WTC11 (cell line): ENCODE measurements around the gene G6PC3. TPM values are rescaled to one million over a fixed set of nuclear protein-coding genes. Genes with fewer than 3 reads are reported as not detected.
"Not testable (repeated sequence)": the region's sequence is repeated elsewhere in the genome, so short reads cannot be mapped to it uniquely, and the experiment has no call there.

ENCODE experiments used
- ATAC-seq: fragments of 200-7000 bp; cut with Tn5 transposase; 2 replicates; pipeline ENCODE4 v1.10.0; 2021; ENCODE audit warnings: mild to moderate bottlenecking, moderate library complexity
- CTCF ChIA-PET: fragments of 300-600 bp; sonication (Branson Sonifier 250); formaldehyde crosslinking; loops from one replicate; lab custom pipeline; 2021; ENCODE audit warnings: antibody characterized with exemption; lab: Charles Lee
- POLR2A ChIA-PET: fragments of 350-600 bp; sonication (Branson Sonifier 250); formaldehyde crosslinking; loops from one replicate; lab custom pipeline; 2021; ENCODE audit warnings: antibody characterized with exemption; lab: Charles Lee
- DNase-seq: peaks from one replicate; pipeline ENCODE4 v3.0.0; 2021; ENCODE audit warnings: low spot score
- H3K27ac Mint-ChIP-seq: 2 replicates; pipeline ENCODE4 v1.8.0; 2021; ENCODE audit warnings: mixed read lengths
- H3K27me3 Mint-ChIP-seq: 2 replicates; pipeline ENCODE4 v1.8.0; 2021; ENCODE audit warnings: low read depth, mild to moderate bottlenecking, moderate library complexity, mixed read lengths
- H3K36me3 Mint-ChIP-seq: 2 replicates; pipeline ENCODE4 v1.8.0; 2021; ENCODE audit warnings: mixed read lengths
- H3K4me1 Mint-ChIP-seq: 2 replicates; pipeline ENCODE4 v1.8.0; 2022; ENCODE audit warnings: mixed read lengths
- H3K4me3 Mint-ChIP-seq: 2 replicates; pipeline ENCODE4 v1.8.0; 2021; ENCODE audit warnings: mild to moderate bottlenecking, moderate library complexity, mixed read lengths
- H3K9me3 Mint-ChIP-seq: 2 replicates; pipeline ENCODE4 v1.8.0; 2021; ENCODE audit warnings: mixed read lengths
- AFF4 ChIP-seq: sonication (generic); formaldehyde crosslinking; IDR thresholded peaks from 2 replicates; pipeline ENCODE4 v1.8.1; 2023; ENCODE audit warnings: mild to moderate bottlenecking, missing genetic modification reagents, borderline replicate concordance
- ETV6 ChIP-seq: sonication (generic); formaldehyde crosslinking; IDR thresholded peaks from 2 replicates; pipeline ENCODE4 v1.8.1; 2022; ENCODE audit warnings: mild to moderate bottlenecking, missing genetic modification reagents
- HMGXB4 ChIP-seq: sonication (generic); formaldehyde crosslinking; IDR thresholded peaks from 2 replicates; pipeline ENCODE4 v1.8.1; 2023; ENCODE audit warnings: mild to moderate bottlenecking, moderate library complexity, missing genetic modification reagents
- JAZF1 ChIP-seq: fragments of 250-450 bp; sonication (Bioruptor Pico); IDR thresholded peaks from 2 replicates; pipeline ENCODE4 v1.9.0; 2021; ENCODE audit warnings: moderate library complexity, mild to moderate bottlenecking, inconsistent platforms
- PREB ChIP-seq: sonication (generic); formaldehyde crosslinking; IDR thresholded peaks from 2 replicates; pipeline ENCODE4 v1.8.1; 2022; ENCODE audit warnings: mild to moderate bottlenecking, missing genetic modification reagents, moderate library complexity, borderline replicate concordance
- PRRX2 ChIP-seq: fragments of 250-450 bp; sonication (Bioruptor Pico); IDR thresholded peaks from 2 replicates; pipeline ENCODE4 v1.8.0; 2021; ENCODE audit warnings: mild to moderate bottlenecking
- ZMAT4 ChIP-seq: fragments of 250-450 bp; sonication (Bioruptor Pico); IDR thresholded peaks from 2 replicates; pipeline ENCODE4 v1.9.0; 2021; ENCODE audit warnings: mild to moderate bottlenecking
- ZNF263 ChIP-seq: sonication (generic); formaldehyde crosslinking; IDR thresholded peaks from 2 replicates; pipeline ENCODE4 v1.8.1; 2022; ENCODE audit warnings: low read depth, mild to moderate bottlenecking, moderate library complexity, missing genetic modification reagents
- total RNA-seq: library from RNA; stranded (reverse); gene quantifications from 3 replicates; pipeline ENCODE4 v1.2.3, GENCODE V29; 2021

G6PC3 gene
- total RNA-seq, 1 experiment from 2014 or later, result 121 TPM

- ChIA-PET CTCF (interaction anchor here (0.6 to 5.7 kb wide), 7 partner anchors 9 to 114 kb away, joined by 3 to 116 read pairs (median 5); no protein-coding TSS in a partner anchor), POLR2A (no interaction called here)
- H3K4me3 Mint-ChIP-seq, result no peak overlapping the region
- no peaks in the 10 kb centered on the region for H3K9me3 Mint-ChIP-seq
- no peaks in the 10 kb centered on the region for H3K27me3 Mint-ChIP-seq
- H3K4me1 Mint-ChIP-seq, result peaks cover 70% of the 10 kb centered on the region
- no peak for ATAC-seq
- peak overlapping the region; percentile 80 for H3K27ac Mint-ChIP-seq
- TF ChIP-seq AFF4 (CRISPR knock-in tag), result no peak
- no peak for TF ChIP-seq ETV6 (CRISPR knock-in tag)
- TF ChIP-seq JAZF1 (CRISPR knock-in tag), result no peak
- TF ChIP-seq ZMAT4 (CRISPR knock-in tag), result no peak
- TF ChIP-seq, all 79 proteins: peak for 0
- no peak for DNase-seq
- H3K36me3 Mint-ChIP-seq, result no peaks in the 10 kb centered on the region
These were observed 48.5 kb downstream of the G6PC3 start for GRCh38 chr17:44119062-44119461.

- H3K27ac Mint-ChIP-seq, result peak overlapping the region; percentile 53
- peaks cover 72% of the 10 kb centered on the region for H3K4me1 Mint-ChIP-seq
- no peak overlapping the region for H3K4me3 Mint-ChIP-seq
- no peaks in the 10 kb centered on the region for H3K36me3 Mint-ChIP-seq
- no peaks in the 10 kb centered on the region for H3K27me3 Mint-ChIP-seq
- CTCF ChIA-PET, result interaction anchor here (1.1 to 5.7 kb wide), 5 partner anchors 20 to 50 kb away, joined by 3 to 116 read pairs (median 9); partner anchors contain the start of gene ASB16
- no peaks in the 10 kb centered on the region for H3K9me3 Mint-ChIP-seq
- no peak for ATAC-seq
- TF ChIP-seq PREB (CRISPR knock-in tag) (no peak), HMGXB4 (no peak)
- POLR2A ChIA-PET, result no interaction called here
- DNase-seq, result no peak
These were observed 49.3 kb downstream of the G6PC3 start for GRCh38 chr17:44119798-44120197.

GRCh38 chr17:44120281-44120680 is 49.7 kb downstream of the G6PC3 start:
- H3K4me3 Mint-ChIP-seq, POLR2A ChIA-PET, H3K27ac Mint-ChIP-seq, ATAC-seq, H3K36me3 Mint-ChIP-seq, H3K27me3 Mint-ChIP-seq, H3K9me3 Mint-ChIP-seq, DNase-seq: not testable (repeated sequence)
- CTCF ChIA-PET, result interaction anchor here (0.6 to 5.0 kb wide), 8 partner anchors 21 to 900 kb away, joined by 3 to 32 read pairs (median 4); partner anchors contain the start of gene ASB16
- H3K4me1 Mint-ChIP-seq, result peaks cover 68% of the 10 kb centered on the region

- ATAC-seq (no peak), DNase-seq (no peak)
- TF ChIP-seq ZNF263, result no peak
- TF ChIP-seq PRRX2 (CRISPR knock-in tag), result no peak
- Mint-ChIP-seq H3K4me1 (peaks cover 61% of the 10 kb centered on the region), H3K36me3 (no peaks in the 10 kb centered on the region), H3K9me3 (no peaks in the 10 kb centered on the region), H3K27me3 (no peaks in the 10 kb centered on the region), H3K4me3 (peak overlapping the region; percentile 91), H3K27ac (peak overlapping the region; percentile 70; the same call in 1 of the 2 replicates)
- POLR2A ChIA-PET, result interaction anchor here (0.6 kb wide), 2 partner anchors 20 to 51 kb away, joined by 3 to 5 read pairs; no protein-coding TSS in a partner anchor
- CTCF ChIA-PET, result interaction anchor here (0.6 to 5.0 kb wide), 12 partner anchors 9 to 899 kb away, joined by 3 to 32 read pairs (median 4); partner anchors contain the start of gene ASB16
These were observed 50.5 kb downstream of the G6PC3 start for GRCh38 chr17:44120851-44121605.
